ENCODE results near the gene RGS6. TPM values are rescaled to one million over a fixed set of nuclear protein-coding genes. Genes with fewer than 3 reads are reported as not detected.

The RGS6 gene
- total and polyA plus RNA-seq, 2 of the 4 experiments (the other 2 are of a cell fraction): not detected

- no peaks in the 10 kb centered on the region for H3K9me1 ChIP-seq (ENCODE audit: insufficient read depth, low read length)
- WGBS, 2 experiments (ENCODE audit: extremely low coverage in 2 of 2, insufficient read length in 1 of 2): 73% methylated on average over 3 of the region's 9 CpGs; no CpG with 5 or more reads in 1 of the 2 experiments
- no peaks in the 10 kb centered on the region for H3K9me3 ChIP-seq (ENCODE audit: control insufficient read depth, insufficient read depth, low read length)
- H3K4me1 ChIP-seq (ENCODE audit: control insufficient read depth, insufficient read depth, low read length): peaks cover 4% of the 10 kb centered on the region
- H3K27me3 ChIP-seq (ENCODE audit: control insufficient read depth, insufficient read depth, low read length): peaks cover 12% of the 10 kb centered on the region
- H4K20me1 ChIP-seq (ENCODE audit: insufficient read depth, low read length): no peaks in the 10 kb centered on the region
- ATAC-seq (ENCODE audit: low read depth) (peak; percentile 42), DNase-seq (no peak)
- no peak overlapping the region; the same call in 1 of the 2 replicates for H3K18ac ChIP-seq (ENCODE audit: low read depth, low read length)
- TF ChIP-seq MAFK (IDR thresholded peaks at IDR 0.05; ENCODE audit: low read depth, low read length) (no peak), MAZ (IDR thresholded peaks at IDR 0.05; ENCODE audit: borderline replicate concordance, low read depth, low read length) (no peak), RFX5 (IDR thresholded peaks at IDR 0.05; ENCODE audit: low read depth, low read length) (no peak), CHD1 (IDR thresholded peaks at IDR 0.05; ENCODE audit: low read depth, low read length) (no peak), CTCF (conservative IDR thresholded peaks at IDR 0.05; ENCODE audit: low read depth, low read length) (no peak), USF2 (IDR thresholded peaks at IDR 0.05; ENCODE audit: low read depth, low read length) (no peak), RCOR1 (IDR thresholded peaks at IDR 0.05; ENCODE audit: insufficient replicate concordance, low read length) (no peak)
- no peak overlapping the region for H2AK5ac ChIP-seq (ENCODE audit: low read depth, low read length)
- H2BK5ac ChIP-seq (ENCODE audit: low read depth, low read length, poor library complexity, severe bottlenecking): no peak overlapping the region
- no peak overlapping the region for H3K14ac ChIP-seq (replicated peaks; ENCODE audit: low read depth, low read length)
- H2AFZ ChIP-seq (replicated peaks; ENCODE audit: low read length, poor library complexity): no peak overlapping the region
- dilution Hi-C loops (cut with HindIII; ENCODE audit: low sequenced_read_pairs, unreplicated experiment): no loop called here
- H3K9ac ChIP-seq (ENCODE audit: low read depth, low read length): no peak overlapping the region
- no peak overlapping the region for H3K23ac ChIP-seq (ENCODE audit: low read depth, low read length)
- no TSS peak for BruUV-seq (replicated peaks)
- no peak overlapping the region for H3K27ac ChIP-seq (ENCODE audit: insufficient read depth, low read length)
- no peak overlapping the region for H3K4me2 ChIP-seq (ENCODE audit: low read depth, low read length)
- H4K8ac ChIP-seq (ENCODE audit: low read depth in 2 of 2, low read length in 2 of 2): no peak overlapping the region
- H2BK120ac ChIP-seq (ENCODE audit: low read depth, low read length): no peak overlapping the region
- no peaks in the 10 kb centered on the region for H3K36me3 ChIP-seq (ENCODE audit: control insufficient read depth, insufficient read depth, low read length)
- H2AK9ac ChIP-seq (replicated peaks; ENCODE audit: low read depth, low read length, poor library complexity): no peak overlapping the region
- H3K4ac ChIP-seq (ENCODE audit: low read depth, low read length): no peak overlapping the region
- no peaks in the 10 kb centered on the region for H3K79me1 ChIP-seq (ENCODE audit: low read depth in 1 of 2, low read length in 2 of 2)
- in situ Hi-C loops (cut with MboI; ENCODE audit: low sequenced_read_pairs): no loop called here
- H4K91ac ChIP-seq (ENCODE audit: insufficient read depth, low read depth, low read length): no peak overlapping the region
- no peak overlapping the region for H3K4me3 ChIP-seq (ENCODE audit: insufficient read depth, low read depth, low read length)
- ChIA-PET CTCF (interaction anchor here (0.5 to 1.0 kb wide), 3 partner anchors 14 to 478 kb away, joined by 3 to 4 read pairs (median 3); no protein-coding TSS in a partner anchor), POLR2A (ENCODE audit: unreplicated experiment) (no interaction called here)
- no peak overlapping the region for H2BK15ac ChIP-seq (ENCODE audit: low read depth, low read length)
- H2BK20ac ChIP-seq (ENCODE audit: low read depth, low read length): no peak overlapping the region
- H3K56ac ChIP-seq (ENCODE audit: extremely low read depth, insufficient read depth, low read length): no peak overlapping the region
- intact Hi-C loops (cut with micrococcal nuclease): no loop called here
- H4K5ac ChIP-seq (ENCODE audit: low read depth, low read length): no peak overlapping the region
Observed at GRCh38 chr14:72573725-72574417, 641.6 kb downstream of the RGS6 start.
